A673 (cell line): Measurements from ENCODE around the gene ABHD16A.

Experiments
- CTCF ChIP-seq: fragments of 300-800, 200-600 bp; sonication (generic); conservative IDR thresholded peaks from 2 replicates; pipeline ENCODE4 v1.5.1; 2017; ENCODE audit warnings: low read depth, mild to moderate bottlenecking, antibody characterized with exemption, low read length, moderate library complexity, mixed read lengths
- EZH2 ChIP-seq: fragments of 200-600 bp; sonication (generic); IDR thresholded peaks from 2 replicates; pipeline ENCODE4 v1.6.1; 2017; ENCODE audit warnings: borderline replicate concordance, low read depth, mild to moderate bottlenecking, mixed read lengths, antibody characterized with exemption, low read length; ENCODE audit not compliant: poor library complexity, severe bottlenecking

GRCh38 chr6:31641370-31641769, 61.8 kb downstream of the ABHD16A start:
- TF ChIP-seq EZH2, result no peak
- no peak for TF ChIP-seq CTCF
